Gastroesophageal sphincter (tissue), 3 donors: Measurements from ENCODE around the gene CPLX4.
"Not testable (repeated sequence)": the region's sequence is repeated elsewhere in the genome, so short reads cannot be mapped to it uniquely, and the experiment has no call there.

Experiments used
- CTCF ChIP-seq, 4 experiments: fragments of 200-600 bp in 2 of 4; fragments of 450-650 bp in 2 of 4; sonication (generic) in 1 of 4; IDR thresholded peaks; one replicate each; pipeline ENCODE4 v1.5.1; 2017 to 2019; ENCODE audit warnings: antibody characterized with exemption in 4 of 4, mild to moderate bottlenecking in 2 of 4, moderate library complexity in 2 of 4
- POLR2AphosphoS5 ChIP-seq: sonication (generic); formaldehyde crosslinking; IDR thresholded peaks from one replicate; pipeline ENCODE4 v1.6.1; 2017; ENCODE audit warnings: antibody characterized with exemption

DNA sequence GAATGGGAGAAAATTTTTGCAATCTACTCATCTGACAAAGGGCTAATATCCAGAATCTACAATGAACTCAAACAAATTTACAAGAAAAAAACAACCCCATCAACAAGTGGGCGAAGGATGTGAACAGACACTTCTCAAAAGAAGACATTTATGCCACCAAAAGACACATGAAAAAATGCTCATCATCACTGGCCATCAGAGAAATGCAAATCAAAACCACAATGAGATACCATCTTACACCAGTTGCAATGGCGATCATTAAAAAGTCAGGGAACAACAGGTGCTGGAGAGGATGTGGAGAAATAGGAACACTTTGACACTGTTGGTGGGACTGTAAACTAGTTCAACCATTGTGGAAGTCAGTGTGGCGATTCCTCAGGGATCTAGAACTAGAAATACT is 56.6 kb downstream of the CPLX4 start:
- TF ChIP-seq CTCF (IDR thresholded peaks at IDR 0.05); POLR2AphosphoS5: not testable (repeated sequence)
